NCI-H82 treated with DMSO at 0.1 percent for 48 hours (cell line): Measurements from ENCODE around the gene NT5DC3.
"Not testable (repeated sequence)": the region's sequence is repeated elsewhere in the genome, so short reads cannot be mapped to it uniquely, and the experiment has no call there.

Experiments
- DNase-seq: peaks from one replicate; lab custom pipeline; 2025; ENCODE audit not compliant: unreplicated experiment; lab: John Stamatoyannopoulos, UW

NT5DC3 gene

GRCh38 chr12:103855896-103856657 is 15.0 kb upstream of the NT5DC3 start:
- no peak for DNase-seq

GRCh38 chr12:103855036-103855712 is 14.1 kb upstream of the NT5DC3 start:
- no peak for DNase-seq

DNA sequence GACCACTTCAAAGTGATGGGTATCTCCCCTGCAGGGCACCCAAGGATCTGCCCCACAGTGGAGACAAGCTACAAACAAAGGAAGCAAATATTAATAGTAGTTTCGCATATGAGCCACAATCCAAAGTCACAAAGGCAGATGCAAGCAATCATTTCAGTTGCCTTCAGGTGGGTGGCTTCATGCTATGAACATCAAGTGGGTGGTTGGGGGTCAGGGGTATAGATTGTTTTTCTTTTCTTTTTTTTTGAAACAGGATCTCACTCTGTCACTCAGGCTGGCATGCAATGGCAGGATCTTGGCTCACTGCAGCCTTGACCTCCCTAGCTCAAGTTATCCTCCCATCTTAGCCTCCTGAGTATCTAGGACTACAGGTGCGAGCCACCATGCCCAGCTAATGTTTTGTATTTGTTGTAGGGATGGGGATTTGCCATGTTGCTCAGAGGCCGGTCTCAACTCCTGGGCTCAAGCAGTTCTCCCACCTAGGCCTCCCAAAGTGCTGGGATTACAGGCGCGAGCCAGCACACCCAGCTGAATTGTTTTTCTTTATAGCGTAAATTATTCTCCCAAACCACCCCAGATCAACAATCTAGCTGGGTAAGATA is 13.4 kb upstream of the NT5DC3 start:
- DNase-seq: no peak

GRCh38 chr12:103852498-103852997 is 11.5 kb upstream of the NT5DC3 start:
- DNase-seq: no peak

DNA sequence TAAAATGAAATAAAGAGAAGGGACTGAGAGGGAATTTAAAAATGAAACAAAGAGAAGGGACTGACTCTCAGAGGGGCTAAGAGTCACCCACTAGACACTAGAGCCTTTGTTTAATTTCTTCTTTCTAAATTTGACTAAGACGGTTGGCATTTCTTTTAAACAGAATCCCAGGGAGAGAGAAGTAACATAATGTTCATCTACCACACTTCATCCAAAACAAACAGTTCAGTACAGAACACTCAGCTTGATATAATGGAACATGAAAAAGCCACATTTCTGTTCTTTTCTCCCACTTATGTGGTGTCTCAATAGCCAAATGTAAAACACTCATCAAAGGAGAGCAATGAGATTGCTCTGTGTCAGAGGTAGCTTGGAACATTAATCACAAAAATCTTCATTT is 10.1 kb upstream of the NT5DC3 start:
- no peak for DNase-seq

DNA sequence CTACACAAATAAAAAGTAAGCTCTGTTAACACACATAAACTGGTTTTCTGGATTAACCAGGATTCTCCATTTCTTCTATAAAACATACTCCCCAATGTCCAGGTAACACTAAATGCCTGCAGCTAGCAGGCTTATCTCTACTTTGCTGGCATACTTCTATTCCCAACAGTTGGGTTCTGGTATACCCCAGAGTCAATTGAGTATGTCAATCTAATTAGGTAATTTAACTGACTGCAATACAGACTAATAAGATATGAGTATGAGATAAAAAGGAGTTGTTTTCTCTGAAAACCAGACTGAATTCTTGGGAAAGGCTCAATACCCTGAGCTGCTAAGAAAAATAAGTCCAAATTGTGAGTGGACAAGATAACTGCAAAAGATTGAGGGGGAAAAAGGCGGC is 9.4 kb upstream of the NT5DC3 start:
- no peak for DNase-seq

- no peak for DNase-seq
These were observed 8.0 kb upstream of the NT5DC3 start for GRCh38 chr12:103848917-103849491.

- no peak for DNase-seq
These were observed 7.1 kb upstream of the NT5DC3 start for GRCh38 chr12:103848143-103848542.

GRCh38 chr12:103846415-103846814 is 5.4 kb upstream of the NT5DC3 start:
- DNase-seq: no peak

GRCh38 chr12:103844305-103844704 is 3.3 kb upstream of the NT5DC3 start:
- DNase-seq: no peak

- DNase-seq: peak; percentile 36
These were observed 903 bp upstream of the NT5DC3 start for GRCh38 chr12:103841690-103842584.

DNA sequence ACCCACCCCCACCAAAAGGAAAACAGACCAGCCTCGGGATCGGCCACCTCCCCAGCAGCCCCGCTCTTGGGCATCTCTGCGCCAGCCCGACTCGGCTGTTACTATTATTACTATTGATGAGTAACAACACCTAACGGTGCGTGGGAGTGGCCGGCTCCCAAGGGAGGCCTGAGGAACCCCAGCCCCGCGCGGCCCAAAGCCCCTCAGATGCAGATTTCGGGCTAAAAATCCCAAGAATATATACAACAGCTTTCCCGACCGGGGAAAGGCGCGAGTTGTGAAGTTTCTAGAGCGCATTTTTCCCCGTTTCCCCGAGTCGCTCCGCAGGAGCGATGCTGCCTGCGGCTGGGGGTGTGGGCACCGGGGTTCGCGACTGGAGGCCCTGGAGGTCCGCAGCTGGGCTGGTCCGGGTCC is 565 bp downstream of the NT5DC3 start:
- no peak for DNase-seq

GRCh38 chr12:103839609-103840461 is 1.2 kb downstream of the NT5DC3 start:
- no peak for DNase-seq

DNA sequence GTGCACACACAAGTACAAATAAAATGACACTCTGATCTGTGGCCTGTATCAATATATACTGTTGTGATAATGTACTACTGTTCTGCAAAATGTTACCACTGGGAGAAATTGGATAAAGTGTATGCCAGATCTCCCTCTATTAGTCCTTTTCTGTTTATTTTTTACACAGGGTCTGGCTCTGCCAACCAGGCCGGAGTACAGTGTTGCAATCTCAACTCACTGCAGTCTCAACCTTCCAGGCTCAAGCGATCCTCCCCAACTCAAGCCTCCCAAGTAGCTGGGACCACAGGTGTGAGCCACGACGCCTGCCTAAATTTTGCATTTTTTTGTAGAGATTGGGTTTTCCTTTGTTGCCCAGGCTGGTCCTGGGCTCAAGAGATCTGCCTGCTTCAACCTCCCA is 1.9 kb downstream of the NT5DC3 start:
- DNase-seq: no peak

- no peak for DNase-seq
These were observed 2.6 kb downstream of the NT5DC3 start for GRCh38 chr12:103838254-103838914.

- DNase-seq: no peak
These were observed 4.7 kb downstream of the NT5DC3 start for GRCh38 chr12:103836345-103836744.

DNA sequence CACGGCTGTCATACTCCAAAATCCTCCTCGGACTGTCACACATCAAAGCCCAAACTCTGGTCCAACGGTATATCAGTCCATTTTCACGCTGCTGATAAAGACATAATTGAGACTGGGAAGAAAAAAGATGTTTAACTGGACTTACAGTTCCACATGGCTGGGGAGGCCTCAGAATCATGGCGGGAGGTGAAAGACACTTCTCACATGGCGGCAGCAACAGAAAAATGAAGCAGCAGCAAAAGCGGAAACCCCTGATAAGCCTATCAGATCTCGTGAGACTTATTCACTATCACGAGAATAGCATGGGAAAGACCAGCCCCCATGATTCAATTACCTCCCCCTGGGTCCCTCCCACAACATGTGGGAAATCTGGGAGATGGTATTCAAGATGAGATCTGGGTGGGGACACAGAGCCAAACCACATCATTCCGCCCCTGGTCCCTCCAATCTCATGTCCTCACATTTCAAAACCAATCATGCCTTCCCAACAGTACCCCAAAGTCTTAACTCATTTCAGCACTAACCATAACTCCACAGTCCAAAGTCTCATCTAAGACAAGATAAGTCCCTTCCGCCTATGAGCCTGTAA is 5.2 kb downstream of the NT5DC3 start:
- DNase-seq: not testable (repeated sequence)

DNA sequence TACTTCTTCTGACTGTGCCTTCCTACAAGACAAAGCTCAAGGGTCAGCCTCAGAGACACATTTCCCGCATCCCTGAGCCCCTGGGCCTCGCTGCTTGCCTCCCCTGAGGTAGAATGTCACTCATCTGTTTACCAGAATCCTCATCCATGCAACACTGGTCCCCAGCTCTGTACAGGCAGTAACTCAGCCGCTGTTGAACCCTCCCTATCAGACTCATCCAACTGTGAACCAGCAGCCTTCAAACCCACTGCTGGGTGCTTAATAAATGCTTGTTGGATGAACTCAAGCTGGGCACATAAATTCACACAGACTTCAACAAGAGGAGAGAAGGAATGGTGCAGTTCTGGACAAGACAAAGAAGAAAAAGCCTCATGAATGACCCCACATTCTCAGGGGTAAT is 6.1 kb downstream of the NT5DC3 start:
- no peak for DNase-seq

- DNase-seq: no peak
These were observed 7.1 kb downstream of the NT5DC3 start for GRCh38 chr12:103833891-103834290.
